ENCODE measurements around the gene MATR3.

MATR3 gene

DNA sequence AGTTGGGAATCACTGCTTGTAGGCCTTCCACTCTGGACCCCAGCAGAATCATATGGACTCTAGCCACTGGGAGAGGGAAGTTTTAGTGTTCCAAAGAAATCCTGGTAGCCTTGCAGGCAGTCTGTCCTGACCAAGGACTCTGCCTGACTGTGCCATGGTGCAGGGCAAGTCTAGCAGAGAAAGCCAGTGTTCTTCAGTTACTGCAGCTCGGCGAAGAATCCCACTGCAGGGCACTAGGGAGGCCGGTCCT is 20.3 kb upstream of the MATR3 start:
- DNase-seq = no peak

DNA sequence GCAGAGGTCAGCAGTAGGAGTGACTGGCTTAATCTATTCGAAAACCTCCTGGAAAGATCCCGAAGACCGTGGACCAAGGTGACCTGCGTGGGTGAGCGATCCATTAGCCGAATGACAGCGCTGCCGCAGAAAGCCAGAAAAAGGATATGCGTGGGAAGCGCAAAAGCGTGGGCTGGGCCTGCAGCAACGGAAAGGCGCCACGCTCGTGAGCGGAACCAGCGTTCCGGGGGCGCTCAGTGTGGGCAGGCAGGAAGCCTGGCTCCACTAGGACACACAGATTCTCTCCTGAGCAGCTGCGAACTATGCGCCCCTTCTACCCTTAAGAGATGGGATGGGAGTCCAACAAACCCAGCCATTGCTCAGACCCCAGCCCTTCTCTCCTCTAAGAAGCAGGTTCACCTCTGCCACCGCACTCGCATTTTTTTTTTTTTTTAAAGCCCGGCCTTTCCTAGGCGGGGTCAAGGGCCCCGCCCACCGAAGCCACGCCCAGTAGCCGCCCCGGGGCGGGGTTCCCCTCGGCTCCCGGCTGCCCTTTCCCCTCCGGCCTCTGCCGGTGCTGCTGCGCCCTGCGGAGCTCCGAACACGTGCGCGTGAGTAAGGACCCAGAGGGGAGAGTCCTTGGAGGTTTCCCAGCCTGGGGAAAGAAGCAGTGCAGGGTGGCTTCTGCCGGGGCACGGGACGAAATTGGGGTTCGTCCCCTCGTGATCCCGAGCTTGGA is 19.8 kb upstream of the MATR3 start:
- peak; percentile 54 for DNase-seq

DNA sequence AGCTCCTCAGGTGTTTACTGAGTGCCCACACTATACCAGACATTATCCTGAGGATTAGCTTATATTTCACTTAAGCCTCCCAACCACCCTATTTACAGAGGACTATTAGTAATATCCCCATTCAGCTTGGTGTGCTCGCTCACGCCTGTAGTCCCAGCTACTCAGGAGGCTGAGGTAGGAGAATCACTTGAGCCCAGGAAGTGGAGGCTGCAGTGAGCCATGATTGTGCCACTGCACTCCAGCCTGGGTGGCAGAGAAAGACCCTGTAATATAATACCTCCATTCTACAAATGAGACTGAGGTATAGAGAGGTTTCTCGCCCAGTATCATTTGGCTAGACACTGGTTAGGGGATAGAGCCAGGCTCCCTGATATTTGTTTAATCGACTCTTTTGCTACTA is 18.0 kb upstream of the MATR3 start:
- no peak for DNase-seq

DNA sequence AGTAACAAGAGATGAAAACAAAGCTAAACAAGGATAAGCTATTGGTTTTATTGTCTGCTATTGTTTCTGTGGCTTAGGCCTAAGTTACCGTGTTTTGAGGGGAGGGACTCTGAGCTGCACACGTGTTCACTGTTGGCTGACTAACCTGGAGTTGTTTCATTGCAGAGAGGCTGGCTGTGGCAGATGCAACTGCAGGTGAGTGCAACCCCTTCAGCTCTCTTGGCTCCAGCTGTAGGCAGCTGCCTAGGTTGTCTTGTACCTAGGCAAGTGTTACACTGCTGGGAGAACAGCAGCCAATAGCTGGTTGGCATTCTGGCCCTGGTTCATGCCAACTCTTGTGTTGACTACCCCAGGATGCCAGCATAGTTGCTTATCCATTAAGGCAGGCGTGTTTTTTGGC is 17.6 kb upstream of the MATR3 start:
- peak; percentile 82 for DNase-seq

DNA sequence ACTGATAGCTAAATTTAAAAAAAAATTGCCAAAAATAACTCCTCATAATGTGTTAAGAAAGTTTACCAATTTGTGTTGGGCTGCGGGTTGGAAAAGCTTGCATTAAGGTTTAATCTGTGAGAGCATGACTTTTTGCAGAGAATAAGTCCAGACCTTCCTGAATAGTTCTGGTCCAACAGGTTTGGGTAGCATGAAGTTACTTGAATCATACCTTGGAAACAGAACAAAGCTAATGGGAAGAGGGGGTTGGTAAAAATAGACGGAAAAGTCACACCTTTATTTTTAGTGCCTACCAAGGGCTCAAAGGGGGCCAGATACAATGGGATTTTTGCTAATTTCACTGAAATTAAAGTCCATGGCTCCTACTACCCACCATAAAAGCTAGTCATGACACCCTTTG is 17.1 kb upstream of the MATR3 start:
- no peak for DNase-seq

DNA sequence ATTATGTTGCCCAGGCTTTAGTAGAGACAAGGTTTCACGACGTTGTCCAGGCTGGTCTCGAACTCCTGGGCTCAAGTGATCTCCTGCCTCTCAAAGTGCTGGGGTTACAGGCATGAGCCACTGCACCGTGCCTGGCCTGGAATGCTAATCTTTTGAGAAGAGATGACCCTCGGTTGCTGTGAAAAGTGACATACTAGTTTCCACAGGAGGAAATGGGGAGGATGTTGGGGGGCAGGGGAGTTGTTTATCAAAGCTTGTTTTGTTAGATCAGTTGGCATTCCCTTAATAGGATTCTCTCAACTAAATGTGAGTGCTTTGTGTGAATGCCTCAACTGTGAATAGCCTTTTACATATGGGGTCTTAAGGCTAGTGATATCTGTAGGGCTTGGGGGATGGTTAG is 16.4 kb upstream of the MATR3 start:
- no peak for DNase-seq

DNA sequence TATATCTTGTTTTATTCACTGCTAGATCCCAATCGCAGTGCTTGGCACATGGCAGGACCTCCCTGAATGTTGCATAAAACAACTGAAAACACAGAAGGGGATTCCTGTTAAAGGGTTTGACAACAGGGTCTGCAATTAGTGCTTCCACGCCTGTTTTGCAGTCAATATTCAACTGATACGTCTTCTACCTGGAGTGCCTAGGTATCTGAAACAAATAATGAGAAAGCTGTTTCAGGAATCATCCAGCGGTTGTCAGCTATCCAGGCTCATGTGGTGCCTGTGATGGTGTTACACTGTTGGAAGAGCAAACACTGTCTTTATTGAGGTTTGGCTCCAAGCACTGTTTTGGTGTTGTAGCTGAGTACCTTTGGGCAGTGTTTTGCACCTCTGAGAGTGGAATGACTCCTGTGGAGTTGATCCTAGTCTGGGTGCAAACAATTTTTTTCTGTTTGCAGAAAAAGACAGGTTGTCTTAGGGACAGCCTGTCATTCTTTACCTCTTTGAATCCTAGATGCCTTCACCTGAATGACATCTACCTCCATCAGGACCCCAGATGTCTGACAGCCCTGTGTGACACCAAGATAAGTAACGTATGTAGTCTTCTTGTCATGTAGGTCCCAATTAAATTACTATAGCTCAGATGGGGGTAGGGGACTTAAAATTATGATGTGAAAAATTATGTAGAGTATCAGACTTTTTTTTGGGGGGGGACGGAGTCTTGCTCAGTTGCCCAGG is 14.8 kb upstream of the MATR3 start:
- no peak for DNase-seq

DNA sequence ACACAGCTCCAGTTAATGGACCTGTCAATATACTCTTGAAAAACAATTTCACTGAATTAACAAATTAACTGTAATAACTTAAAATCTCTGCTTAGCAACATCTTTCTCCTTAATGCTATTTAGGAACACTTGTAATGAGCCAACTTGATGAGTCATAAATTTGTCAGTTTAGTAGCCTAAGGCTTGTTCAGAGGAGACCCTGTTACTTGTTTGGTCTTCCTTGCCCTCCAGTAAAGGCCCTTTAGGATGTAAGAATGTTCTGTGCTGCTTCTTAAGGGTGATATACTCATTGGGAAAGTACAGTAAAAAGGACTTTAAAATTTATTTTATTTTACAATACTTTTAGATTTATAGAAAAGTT is 11.4 kb upstream of the MATR3 start:
- no peak for DNase-seq

DNA sequence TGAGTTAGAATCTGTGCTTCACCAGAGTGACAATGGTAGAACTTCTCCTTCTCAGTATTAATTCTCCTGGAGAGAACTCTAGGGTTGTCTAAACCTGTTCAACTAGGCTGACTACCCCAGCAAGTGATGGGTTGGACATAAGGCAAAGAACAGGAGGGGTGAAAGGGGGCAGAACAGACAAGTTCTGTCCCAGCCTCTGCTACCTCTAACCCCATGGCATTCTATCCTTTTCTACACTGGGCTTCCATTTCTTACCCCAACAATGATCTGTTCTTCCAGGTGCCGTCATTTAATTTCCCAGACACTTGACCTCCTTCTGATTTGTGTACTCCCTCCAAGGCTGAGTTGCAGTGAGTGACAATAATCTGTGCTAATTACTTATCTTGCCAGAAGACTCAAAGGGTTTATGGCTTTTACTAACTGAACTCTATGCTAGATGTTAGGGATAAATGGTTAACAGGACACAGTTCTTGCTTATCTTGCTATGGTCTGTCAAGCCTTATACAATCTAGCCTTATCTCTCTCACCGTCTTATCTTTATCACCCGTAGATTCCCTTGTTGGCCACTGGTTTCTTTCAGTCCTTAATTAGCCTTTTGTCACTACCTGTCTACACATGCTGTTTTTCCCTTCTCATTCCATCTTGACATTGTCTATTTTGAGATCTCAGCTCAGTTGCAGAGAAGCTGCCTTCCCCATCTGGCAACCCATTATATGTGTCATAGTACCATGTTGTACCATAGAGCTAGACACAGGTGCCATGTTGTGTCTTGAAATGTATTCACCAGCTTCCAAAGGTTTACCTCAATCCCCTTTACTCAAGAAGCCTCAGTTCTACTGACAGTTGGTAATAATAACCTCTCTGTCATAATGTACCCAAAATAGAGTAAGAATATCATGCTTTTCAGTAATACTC is 10.0 kb upstream of the MATR3 start:
- DNase-seq = no peak

DNA sequence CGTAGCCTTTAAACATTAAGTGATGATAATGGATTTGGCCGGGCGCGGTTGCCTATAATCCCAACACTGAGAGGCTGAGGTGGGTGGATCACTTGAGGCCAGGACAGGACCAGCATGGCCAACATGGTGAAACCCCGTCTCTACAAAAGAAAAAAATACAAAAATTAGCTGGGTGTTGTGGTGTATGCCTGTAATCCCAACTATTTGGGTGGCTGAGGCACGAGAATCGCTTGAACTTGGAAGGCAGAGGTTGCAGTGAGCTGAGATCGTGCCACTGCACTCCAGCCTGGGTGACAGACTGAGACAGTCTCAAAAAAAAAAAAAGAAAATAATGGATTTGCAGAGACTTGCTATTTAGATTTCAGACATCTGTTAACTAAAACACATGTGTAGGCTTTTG is 9.2 kb upstream of the MATR3 start:
- no peak for DNase-seq

DNA sequence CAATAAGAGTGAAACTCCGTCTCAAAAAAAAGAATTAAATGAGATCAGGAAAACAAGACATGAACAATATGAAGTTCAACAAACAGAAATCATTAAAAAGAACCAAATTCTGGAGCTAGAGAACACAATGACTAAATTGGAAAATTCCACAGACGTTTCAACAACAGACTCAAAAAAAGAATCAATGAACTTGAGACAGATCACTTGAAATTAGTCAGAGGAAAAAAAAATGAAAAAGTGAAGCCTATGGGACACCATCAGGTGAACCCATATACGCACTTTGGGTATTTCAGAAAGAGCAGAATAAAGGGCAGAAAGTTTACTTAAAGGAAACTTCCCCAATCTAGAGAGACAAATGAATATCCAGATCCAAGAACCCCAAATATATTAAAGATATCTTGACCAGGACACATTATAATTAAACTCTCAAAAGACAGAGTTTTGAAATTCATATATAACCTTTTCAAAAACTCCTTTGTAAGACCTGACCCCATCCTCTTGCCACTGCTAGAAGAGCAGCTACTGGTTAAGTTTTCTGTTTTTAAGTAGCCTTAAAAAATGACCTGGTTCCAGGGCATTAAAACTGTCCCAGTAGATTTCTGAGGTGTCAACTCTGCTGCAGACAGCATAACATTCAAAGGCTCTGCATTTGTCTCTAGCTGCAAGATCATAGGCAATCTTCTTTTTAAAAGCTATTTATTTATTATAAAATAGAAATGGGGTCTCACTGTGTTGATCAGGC is 7.7 kb upstream of the MATR3 start:
- no peak for DNase-seq

DNA sequence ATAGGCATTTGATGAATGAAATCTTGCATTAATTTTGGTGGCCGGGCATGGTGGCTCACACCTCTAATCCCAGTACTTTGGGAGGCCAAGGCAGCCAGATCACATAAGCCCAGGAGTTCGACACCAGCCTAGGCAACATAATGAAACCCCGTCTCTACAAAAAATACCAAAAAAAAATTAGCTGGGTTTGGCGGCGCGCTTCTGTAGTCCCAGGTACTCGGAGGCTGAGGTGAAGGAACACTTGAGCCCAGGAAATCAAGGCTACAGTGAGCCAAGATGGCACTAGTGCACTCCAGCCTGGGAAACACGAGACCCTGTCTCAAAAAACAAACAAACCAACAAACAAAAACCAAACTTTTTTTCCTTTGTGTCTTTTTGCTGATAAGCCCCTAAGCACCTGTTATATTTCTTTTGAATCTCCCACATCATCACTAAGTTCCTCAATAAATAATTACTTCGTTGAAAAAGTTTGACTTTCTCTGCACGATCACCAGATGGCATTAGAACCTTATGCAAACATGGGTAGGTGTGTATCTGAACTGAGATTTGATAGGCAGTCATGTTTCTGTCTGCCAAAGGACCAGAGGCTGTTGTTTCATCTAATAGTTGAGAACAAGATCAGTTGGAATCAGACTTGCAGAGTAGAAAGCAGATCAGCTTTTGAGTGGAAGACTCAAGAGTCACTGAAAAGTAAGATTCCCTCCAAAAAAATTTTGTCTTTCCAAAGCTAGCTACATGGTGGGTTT is 5.5 kb upstream of the MATR3 start:
- DNase-seq = no peak

DNA sequence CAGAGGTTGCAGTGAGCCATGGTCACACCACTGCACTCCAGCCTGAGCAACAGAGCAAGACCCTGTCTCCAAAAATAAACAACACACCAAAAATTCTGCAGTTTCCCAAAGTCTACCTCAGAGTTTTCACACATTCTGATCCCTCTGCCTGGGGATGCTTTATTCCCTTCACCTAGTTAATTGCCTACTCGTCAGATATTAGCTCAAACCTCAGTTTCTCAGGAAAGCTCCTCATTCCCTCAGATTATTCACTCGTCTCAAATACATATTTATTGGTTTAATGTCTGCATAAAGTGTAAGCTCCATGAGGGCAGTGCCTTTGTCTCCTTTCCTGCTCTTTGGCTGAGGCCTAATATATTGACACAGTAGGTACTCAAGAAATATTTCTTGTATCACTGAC is 2.5 kb upstream of the MATR3 start:
- no peak for DNase-seq

DNA sequence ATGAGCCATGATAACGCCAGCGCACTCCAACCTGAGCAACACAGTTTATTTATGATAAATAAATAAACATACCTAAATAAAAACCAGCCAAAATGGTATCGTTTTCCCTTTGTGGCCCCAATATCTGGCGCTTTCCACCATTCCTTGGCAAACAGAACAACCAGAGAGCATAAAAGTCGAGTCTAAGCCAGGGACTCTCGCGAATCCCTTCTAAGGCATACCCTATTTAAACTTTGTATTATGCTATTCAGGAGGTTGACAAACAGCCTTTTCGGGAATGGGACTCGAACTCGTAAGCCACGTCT is 386 bp upstream of the MATR3 start:
- DNase-seq = no peak

DNA sequence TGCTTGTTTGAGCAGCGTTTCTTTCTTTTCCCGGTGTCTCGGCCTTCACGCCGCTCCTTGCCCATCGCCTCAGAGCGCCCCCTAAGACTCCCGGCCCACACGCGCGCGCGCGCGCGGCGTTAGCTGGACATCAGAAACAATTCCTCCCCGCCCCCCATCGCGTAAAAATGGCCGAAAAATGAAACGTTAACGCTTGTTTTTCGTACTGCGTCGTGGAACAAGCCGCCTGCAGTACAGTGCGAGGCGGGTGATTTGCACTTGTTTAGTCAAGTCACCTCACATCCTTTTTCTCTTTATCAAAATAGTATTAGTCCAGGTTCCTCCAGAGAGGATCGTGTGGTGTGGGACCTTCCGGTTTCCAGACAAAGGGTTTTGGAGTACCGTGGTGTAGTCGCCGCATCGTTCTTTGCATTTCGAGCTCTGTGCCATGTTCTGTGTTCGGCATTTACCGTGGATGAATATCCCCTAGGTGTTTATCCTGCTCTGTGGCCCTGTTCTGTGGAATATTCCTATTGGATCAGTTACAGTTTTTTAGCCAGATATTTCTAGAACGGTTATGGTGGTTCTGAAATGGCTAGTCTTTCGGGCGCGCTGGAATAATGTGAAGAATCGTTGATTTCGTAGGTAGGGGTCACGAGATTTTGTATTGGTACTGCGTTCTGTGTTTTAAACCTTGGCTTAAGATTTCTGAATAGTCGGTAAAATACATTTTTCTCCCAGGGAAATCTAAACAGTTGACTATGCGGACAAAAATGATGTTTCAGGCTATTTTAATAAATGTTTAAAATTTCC is 1.0 kb downstream of the MATR3 start:
- DNase-seq = peak; percentile 62

DNA sequence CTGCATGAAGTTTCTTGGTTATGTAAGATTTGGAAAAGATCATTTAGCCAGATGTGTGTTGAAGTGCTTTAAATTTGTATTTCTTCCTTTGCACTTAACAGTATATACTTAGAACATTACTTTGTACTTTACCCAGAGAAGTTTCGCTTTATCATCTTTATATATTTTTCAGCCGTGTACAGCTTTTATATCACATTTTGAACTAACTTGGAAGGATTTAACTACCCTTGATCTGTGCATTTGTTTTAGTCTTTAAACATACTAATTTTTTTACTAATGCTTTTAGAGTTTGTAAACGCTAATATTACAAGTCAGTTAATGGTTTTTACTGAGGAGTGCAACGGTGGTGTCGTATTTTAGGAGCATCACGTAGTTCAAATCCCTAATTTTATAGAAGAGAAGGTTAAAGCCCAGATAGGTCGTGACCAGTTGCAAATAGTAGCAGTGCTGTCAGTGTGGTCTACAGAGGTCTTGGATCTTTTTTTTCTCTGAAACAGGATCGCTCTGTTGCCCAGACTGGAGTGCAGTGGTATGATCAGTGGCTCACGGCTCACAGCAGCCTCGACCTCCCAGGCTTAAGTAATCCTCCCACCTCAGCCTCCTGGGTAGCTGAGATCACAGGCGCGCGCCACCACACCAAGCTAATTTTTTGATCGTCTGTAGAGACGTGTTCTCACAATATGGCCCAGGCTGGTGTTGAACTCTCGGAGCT is 2.0 kb downstream of the MATR3 start:
- DNase-seq = no peak

DNA sequence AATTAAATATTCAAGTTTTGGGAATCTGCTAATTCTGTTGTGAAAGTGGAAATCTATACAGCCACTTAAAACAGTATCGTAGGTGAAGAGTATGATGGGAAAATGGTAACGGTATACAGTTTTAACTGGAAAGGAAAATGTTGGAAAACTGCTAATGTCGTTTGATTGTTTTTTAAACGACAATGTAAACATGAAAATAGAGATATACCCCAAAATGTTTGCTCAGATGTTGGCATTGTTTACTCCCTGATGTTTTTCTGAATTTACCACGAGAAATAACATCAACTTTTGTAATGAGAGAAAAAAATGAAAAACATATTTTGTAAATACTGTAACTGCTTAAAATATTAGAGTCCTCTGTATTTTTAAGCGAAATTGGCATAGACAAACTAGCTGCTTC is 2.7 kb downstream of the MATR3 start:
- DNase-seq = no peak

DNA sequence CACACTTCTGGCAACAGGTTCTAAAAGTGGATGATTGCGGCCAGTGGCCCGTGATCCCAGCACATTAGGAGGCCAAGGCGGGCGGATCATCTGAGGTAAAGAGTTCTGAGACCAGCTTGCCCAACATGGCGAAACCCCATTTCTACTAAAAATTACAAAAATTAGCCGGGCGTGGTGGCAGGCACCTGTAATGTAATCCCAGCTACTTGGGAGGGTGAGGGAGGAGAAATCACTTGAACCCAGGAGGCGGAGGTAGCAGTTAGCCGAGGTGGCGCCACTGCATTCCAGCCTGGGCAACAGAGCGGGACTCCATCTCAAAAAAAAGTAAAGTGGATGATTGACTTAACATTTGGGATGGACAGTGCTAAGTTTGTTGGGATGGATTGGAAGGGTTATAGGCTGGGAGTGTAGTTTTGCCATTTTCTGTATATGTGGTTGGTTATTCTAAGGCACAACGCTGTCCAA is 3.4 kb downstream of the MATR3 start:
- no peak for DNase-seq

DNA sequence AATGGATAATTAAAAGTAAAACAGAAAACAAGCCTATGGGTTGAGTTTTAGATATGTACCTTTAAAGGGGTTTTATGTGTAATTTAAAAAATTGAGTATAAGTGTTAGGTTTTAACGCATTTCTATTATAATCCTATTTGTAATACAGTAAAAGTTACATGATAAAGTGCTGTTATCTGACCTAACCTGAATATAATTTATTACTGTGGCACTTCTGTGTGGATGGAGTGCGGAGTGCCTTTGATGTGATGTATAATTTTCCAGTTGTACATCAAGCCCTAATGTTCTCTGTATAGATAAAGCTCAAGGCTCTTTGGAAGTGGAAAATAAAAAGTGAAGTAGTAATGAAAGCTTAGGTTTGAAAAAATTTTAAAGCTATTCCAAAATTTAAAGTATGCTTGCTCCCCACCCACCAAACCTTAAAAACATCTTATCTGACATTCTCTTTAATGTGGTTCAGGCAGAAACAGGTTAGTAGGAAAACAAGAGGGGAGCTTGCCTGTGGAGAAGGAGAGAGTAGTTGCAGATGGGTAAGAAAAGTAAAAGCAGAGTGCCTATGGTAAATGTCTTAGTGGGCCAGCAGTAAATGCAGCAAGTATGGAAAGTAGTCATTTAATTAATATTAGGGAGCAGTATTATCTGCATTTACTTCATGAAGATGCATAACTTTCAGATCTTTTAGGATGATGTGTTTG is 4.0 kb downstream of the MATR3 start:
- DNase-seq = no peak

DNA sequence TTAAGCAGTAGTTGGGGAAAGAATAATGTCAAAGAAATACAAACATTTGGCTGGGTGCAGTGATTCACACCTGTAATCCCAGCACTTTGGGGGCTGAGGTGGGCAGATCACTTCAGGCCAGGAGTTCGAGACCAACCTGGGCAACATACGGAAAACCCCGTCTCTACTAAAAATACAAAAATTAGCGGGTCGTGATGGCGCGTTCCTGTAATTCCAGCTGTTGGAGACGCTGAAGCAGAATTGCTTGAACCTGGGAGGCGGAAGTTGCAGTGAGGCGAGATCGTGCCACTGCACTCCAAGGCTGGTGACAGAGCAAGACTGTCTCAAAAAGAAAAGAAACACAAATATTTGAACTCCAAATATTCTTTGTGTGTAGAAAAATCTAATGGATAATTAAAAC is 4.7 kb downstream of the MATR3 start:
- DNase-seq = no peak

DNA sequence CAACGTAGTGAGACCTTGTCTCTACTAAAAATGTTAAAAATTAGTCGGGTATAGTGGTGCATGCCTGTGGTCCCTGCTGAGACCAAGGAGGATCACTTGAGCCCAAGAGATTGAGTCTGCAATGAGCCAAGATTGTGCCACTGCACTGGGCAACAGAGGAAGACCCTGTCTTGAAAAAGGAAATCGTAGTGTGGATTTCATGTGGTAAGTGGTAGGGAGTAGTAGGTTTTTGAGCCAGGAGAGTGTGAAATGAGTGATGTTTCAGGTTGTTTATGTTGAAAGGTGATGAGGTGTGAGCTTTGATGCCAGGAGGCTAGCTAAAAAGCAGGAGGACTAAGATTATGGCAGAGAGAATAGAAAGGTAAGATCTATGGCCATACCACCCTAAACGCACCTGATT is 5.9 kb downstream of the MATR3 start:
- no peak for DNase-seq

Measured in NCI-H2029 treated with DMSO at 0.1 percent for 48 hours (cell line).